Kidney glomerular epithelial cell (primary cell): ENCODE results near the gene VAV2.

ENCODE experiments used
- DNase-seq: peaks from one replicate; lab custom pipeline; 2025; lab: John Stamatoyannopoulos, UW

The VAV2 gene

GRCh38 chr9:133794016-133794760, 197.9 kb downstream of the VAV2 start:
- no peak for DNase-seq

GRCh38 chr9:133793471-133793870, 198.7 kb downstream of the VAV2 start:
- DNase-seq, result no peak

DNA sequence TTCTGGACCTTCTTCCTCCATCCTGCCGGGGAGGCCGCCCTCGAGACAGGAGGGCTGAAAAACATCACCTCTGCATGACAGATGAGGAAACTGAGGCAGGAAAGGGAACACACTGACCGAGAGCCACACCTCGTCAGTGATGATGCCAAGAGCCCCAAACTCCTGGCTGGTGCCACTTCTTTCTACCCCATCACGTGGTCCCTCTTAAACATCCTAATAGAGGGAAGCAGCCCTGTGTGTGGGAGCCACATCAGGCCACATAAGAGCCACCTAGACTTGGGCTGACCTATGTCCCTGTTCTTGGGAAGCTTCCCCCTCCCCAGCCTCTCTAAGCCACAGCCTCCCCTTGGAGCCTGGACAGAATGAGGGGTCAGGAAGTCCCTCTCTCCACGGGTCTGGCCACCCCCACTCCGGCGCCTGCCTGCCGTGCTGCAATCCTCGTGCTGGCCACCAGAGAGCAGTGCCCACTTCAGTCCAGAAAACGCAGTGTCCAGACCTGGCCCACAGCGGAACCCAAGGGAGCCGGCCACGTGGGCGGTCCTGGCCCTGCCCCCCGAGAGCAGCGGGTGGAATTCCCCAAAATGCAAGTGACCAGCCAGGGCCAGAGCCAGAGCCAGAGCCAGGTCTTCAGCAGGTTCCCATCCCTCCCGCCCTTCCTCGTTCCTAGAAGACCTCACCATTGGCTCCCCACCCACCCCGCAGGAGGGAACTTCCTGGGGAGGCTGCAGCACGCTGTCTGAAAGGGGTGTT, 199.2 kb downstream of the VAV2 start:
- peak; percentile 30 for DNase-seq

GRCh38 chr9:133791735-133792649, 200.1 kb downstream of the VAV2 start:
- DNase-seq, result no peak

- no peak for DNase-seq
Measured at GRCh38 chr9:133791069-133791468, 201.1 kb downstream of the VAV2 start.

- no peak for DNase-seq
Measured at GRCh38 chr9:133789778-133790177, 202.3 kb downstream of the VAV2 start.

DNA sequence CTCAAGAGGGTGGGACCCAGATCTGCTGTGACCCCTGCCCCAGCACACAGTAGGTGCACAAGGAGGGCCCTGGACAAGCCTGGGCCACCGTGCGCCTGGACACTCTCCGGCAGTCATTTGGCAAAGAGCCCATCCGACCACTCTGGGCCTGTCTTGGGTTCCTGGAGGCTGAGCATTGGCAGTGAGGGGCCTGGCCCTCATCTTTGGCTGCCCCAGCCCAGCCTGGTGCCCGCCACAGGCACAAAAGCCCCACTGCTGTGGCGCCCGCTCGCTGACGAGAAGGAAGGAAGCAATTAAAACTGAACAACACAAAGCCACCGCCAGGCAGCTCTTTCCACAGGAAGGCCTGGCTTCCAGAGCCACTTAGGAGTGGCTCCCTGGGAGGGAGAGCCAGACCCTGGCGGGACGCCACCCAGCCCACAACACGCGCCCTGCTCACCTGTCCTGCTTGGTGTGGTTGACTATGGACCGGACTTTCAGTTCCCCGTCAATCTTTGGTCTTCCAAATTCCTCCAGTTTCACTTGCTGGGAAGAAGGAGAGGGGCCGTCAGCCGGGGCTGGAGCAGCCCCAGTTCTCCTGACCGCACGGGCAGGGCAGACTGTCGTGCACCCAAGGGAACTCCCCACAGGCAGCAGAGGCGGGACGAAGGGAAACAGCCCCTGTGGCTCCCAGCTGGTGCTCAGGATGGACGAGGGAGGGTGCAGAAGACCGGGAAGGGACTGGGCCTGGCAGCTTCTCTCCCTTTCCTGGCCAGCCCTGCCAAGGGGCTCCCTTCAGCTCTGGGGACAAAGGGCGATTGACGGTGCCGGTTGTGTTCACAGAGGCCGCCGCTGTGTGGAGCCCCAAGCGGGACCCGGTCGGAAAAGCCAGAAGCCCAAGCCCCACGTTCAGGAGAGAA, 203.1 kb downstream of the VAV2 start:
- DNase-seq, result no peak

GRCh38 chr9:133788045-133788818, 203.9 kb downstream of the VAV2 start:
- DNase-seq, result no peak

DNA sequence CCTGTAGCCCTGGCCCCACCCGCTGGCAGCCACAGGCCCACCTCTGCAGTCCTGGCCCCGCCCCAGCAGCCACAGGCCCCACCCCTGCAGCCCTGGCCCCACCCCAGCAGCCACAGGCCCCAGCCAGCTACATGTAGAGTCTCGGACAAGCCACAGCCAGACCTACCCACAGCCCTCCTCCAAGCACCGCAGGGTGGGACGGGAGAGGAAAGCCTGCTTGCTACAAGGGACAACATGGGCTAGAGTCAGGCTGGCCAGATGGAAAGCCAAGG, 204.4 kb downstream of the VAV2 start:
- no peak for DNase-seq

DNA sequence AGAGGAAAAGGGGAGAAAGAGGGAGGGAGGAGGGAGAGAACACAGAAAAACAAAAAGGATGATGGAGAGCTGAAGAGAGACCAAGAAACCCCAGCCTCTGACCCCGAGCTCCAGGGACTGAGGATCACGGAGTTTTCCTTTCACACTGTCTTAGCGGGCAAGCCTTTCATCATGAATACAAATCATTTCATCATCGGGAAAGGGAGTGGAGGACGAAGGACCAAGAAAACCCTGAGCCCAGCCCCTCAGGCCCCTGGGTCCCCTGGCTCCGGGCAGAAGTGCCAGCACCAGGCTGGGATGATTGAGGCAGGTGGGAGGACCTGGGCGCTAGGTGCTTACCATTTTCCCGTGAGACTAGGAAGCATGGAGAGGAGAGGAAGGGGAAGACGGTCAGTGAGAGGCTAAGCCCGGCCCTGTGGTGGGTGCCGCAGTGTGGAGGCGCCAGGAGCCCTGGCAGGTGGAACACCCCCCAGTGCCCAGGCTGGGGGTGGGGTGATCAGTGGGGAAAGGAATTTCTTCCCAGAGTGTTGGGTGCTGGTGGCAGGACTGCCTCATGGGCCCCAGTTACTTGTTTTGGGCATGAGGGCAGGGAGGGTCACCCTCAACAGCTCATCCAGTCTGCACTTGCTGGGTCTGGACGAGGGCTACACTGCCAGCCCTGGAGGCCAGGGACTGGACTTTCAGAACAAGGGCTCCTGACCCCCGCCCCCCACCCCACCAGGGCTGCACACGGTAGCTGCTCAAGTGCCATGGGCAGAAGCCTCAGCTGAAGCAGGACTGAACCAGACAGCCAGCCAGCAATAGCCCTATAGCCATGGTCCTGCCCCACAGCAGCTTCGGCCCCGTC, 205.0 kb downstream of the VAV2 start:
- no peak for DNase-seq

GRCh38 chr9:133786371-133786753, 205.8 kb downstream of the VAV2 start:
- DNase-seq, result no peak

GRCh38 chr9:133785753-133786370, 206.3 kb downstream of the VAV2 start:
- no peak for DNase-seq

DNA sequence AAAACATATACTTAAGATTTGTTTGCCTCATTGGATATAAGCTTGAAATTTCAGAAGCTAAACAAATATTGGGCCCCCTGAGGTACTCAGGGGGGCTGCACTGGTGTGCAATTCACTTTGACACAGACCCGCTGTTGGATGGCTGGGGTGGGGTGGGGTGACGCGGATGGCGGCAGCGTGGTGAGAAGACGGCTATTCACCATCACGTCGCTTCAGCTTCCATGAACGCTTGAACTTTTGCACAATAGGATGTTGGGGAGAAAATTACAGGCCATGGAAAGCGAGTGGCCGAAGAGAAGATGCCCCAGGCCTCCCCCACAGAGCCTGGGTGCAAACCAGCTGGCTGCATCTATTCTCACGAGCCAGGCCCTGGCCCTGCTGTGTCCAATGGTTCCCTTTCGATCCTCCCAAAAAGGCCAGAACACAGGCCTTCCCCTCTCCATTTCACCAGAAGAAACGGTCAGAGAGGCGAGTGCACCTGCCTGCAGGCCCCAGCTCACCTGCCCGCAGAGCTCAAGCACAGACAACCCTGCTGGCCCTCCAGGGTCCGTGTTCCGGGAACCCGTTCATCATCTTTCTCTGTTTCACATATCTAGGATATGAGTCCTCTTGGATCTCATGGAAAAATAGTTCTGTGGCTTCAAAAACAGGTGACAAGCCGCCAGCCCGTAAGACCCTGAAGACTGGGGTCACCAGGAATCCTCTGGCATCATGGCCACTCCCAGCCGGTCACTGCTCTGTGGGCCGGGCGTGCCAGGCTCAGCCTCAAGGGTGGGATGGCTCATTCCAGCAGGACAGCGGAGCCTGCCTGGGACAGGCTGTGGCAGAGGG, 207.2 kb downstream of the VAV2 start:
- no peak for DNase-seq

- DNase-seq, result no peak
Measured at GRCh38 chr9:133783331-133783731, 208.8 kb downstream of the VAV2 start.

- DNase-seq, result peak; percentile 51
Measured at GRCh38 chr9:133782157-133783130, 209.7 kb downstream of the VAV2 start.

DNA sequence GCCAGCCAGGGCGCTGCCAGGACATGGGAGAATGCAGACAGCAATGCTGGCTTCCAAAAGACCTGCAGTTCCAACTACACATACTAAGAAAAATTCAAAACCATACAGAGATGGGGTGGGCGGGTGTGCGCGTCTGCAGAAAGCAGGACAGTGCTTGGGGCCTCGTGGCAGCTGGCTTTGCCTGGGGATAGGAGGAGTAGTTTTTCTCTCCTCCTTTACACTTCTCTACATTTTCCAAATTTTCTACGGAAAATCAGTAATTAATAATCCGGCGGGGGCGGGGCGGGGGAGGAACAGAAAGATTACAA, 210.3 kb downstream of the VAV2 start:
- DNase-seq, result no peak

DNA sequence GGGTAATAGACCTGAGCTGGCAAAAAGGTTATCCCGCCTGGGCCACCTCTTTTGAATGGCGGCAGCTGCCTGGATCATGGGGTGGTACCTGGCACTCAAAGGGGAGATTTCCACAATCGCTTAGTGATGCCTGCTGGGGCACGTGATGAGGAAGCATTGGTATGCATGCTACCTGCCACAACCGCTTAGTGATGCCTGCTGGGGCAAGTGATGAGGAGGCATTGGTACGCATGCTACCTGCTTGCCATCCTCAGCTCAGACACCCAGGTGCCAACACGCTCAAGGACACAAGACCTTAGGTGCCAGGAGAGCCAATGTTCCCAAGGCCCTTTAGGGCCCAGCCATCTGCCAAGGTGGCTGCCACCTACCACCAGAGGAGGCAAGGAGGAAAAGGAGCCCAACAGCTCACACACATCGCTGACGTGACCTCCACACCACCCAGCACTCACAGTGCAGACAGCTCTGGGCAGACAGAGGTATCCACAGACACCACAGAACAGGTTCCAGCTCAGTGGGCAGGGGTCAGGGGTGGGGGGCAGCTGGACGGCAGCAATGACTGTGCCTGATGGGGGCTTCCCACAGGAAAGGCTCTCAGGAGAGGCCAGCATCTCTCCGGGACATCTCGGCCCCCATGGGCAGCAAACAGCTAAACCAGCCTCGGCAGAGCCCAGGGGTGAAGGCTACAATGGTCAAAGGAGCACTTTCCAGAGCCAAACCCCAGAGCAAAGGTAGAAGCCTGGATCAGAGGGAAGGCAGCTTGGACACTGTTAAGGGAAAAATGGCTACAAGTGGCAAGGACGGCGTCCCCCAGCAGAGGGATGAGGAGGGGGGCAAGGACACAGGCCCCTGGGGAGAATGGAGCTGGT, 210.9 kb downstream of the VAV2 start:
- DNase-seq, result no peak
